ENCODE measurements around the gene RNF39.

- peak; percentile 90 for TF ChIP-seq POLR2A (IDR thresholded peaks at IDR 0.05; ENCODE audit: low read depth, low read length)
- peak; percentile 82 for TF ChIP-seq POLR2AphosphoS5 (IDR thresholded peaks at IDR 0.05; ENCODE audit: low read depth, low read length)
- peak; percentile 88 for TF ChIP-seq SPI1 (IDR thresholded peaks at IDR 0.05; ENCODE audit: low read depth, low read length)
These were observed 8.8 kb downstream of the RNF39 start, which contains the start of gene PPP1R11 for GRCh38 chr6:30066577-30067459.
